ENCODE data around the gene ST6GALNAC4. TPM values are rescaled to one million over a fixed set of nuclear protein-coding genes. Genes with fewer than 3 reads are reported as not detected.

The ST6GALNAC4 gene
- total RNA-seq, 1 experiment from 2014 or later, result 38.0 TPM

DNA sequence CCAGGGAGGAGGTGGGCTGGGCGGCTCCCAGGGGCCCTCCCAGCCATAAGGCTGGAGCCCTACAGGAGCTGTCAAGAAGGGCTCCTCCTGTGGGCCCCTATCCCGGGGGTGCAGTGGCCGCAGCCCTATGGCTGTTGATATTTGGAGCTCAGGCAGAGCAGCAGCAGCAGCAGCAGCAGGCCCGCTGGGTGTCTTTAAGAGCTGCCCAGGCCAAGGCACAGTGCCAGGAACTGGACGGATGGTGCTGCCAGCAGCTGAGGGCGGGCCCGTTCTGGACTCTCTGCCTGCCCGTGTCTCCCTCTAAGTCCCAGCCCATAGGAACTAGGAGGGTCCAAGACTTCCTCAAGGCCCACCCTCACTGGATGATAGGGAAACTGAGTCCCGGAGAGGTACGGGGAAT is 43.0 kb downstream of the ST6GALNAC4 start:
- POLR2A ChIA-PET, result interaction anchor here (0.5 kb wide), 1 partner anchor 65 kb away, joined by 6 read pairs; no protein-coding TSS in a partner anchor
- Histone ChIP-seq H3K4me1 (ENCODE audit: control insufficient read depth, insufficient read depth, low read length) (peaks cover 28% of the 10 kb centered on the region; the same call in 1 of the 2 replicates), H3K4me3 (ENCODE audit: low read depth in 2 of 2, low read length in 2 of 2) (no peak overlapping the region), H3K9me3 (ENCODE audit: control insufficient read depth, insufficient read depth, low read depth, low read length) (no peaks in the 10 kb centered on the region), H3K27ac (ENCODE audit: low read length) (no peak overlapping the region), H3K27me3 (ENCODE audit: control insufficient read depth, insufficient read depth, low read length) (no peaks in the 10 kb centered on the region), H3K36me3 (ENCODE audit: control insufficient read depth, insufficient read depth, low read length) (no peaks in the 10 kb centered on the region)
- in situ Hi-C loops (cut with HindIII; ENCODE audit: low pct_unique_long_range_greater_than_20kb, low sequenced_read_pairs) (no loop called here), intact Hi-C loops (cut with micrococcal nuclease; ENCODE audit: unreplicated experiment) (loop anchor here (10.0 kb wide), 1 partner anchor 69 kb away; the partner anchor contains the start of gene FPGS)
- DNase-seq (ENCODE audit: low read depth, low spot score), result no peak
- CTCF ChIA-PET, result no interaction called here
- ATAC-seq, result no peak
- TF ChIP-seq, protein P1, sequence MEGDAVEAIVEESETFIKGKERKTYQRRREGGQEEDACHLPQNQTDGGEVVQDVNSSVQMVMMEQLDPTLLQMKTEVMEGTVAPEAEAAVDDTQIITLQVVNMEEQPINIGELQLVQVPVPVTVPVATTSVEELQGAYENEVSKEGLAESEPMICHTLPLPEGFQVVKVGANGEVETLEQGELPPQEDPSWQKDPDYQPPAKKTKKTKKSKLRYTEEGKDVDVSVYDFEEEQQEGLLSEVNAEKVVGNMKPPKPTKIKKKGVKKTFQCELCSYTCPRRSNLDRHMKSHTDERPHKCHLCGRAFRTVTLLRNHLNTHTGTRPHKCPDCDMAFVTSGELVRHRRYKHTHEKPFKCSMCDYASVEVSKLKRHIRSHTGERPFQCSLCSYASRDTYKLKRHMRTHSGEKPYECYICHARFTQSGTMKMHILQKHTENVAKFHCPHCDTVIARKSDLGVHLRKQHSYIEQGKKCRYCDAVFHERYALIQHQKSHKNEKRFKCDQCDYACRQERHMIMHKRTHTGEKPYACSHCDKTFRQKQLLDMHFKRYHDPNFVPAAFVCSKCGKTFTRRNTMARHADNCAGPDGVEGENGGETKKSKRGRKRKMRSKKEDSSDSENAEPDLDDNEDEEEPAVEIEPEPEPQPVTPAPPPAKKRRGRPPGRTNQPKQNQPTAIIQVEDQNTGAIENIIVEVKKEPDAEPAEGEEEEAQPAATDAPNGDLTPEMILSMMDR (IDR thresholded peaks at IDR 0.05), result no peak
- TF ChIP-seq, protein P2, sequence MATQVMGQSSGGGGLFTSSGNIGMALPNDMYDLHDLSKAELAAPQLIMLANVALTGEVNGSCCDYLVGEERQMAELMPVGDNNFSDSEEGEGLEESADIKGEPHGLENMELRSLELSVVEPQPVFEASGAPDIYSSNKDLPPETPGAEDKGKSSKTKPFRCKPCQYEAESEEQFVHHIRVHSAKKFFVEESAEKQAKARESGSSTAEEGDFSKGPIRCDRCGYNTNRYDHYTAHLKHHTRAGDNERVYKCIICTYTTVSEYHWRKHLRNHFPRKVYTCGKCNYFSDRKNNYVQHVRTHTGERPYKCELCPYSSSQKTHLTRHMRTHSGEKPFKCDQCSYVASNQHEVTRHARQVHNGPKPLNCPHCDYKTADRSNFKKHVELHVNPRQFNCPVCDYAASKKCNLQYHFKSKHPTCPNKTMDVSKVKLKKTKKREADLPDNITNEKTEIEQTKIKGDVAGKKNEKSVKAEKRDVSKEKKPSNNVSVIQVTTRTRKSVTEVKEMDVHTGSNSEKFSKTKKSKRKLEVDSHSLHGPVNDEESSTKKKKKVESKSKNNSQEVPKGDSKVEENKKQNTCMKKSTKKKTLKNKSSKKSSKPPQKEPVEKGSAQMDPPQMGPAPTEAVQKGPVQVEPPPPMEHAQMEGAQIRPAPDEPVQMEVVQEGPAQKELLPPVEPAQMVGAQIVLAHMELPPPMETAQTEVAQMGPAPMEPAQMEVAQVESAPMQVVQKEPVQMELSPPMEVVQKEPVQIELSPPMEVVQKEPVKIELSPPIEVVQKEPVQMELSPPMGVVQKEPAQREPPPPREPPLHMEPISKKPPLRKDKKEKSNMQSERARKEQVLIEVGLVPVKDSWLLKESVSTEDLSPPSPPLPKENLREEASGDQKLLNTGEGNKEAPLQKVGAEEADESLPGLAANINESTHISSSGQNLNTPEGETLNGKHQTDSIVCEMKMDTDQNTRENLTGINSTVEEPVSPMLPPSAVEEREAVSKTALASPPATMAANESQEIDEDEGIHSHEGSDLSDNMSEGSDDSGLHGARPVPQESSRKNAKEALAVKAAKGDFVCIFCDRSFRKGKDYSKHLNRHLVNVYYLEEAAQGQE (IDR thresholded peaks at IDR 0.05; ENCODE audit: insufficient read depth in 1 of 2, low read depth in 2 of 2, low read length in 1 of 2), result no peak
- no TSS peak for BruUV-seq (replicated peaks)

DNA sequence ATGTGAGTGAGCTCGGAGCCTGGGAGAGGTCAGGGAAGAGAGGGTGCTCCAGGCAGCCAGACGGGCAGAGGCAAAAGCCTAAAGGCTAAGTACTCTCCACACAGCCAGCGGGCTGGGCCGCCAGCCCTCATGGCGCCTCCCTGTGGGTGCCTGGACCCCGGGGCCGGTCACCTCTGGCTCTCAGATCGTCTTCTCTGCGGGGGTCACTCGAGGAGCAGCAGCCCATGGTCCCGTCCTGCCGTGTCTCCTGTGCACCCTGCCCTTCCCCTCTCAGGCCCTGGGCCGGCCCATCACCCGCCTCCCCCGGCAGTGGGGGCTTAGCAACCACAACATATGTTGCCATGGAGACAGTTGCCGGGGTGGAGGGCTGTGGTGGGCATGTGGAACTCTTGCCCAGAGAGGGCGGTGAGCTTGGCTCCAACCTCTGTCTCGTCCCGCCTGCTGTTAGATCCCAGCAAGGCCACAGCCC is 43.6 kb downstream of the ST6GALNAC4 start:
- intact Hi-C loops (cut with micrococcal nuclease; ENCODE audit: unreplicated experiment) (loop anchor here (10.0 kb wide), 1 partner anchor 68 kb away; the partner anchor contains the start of gene FPGS), in situ Hi-C loops (cut with HindIII; ENCODE audit: low pct_unique_long_range_greater_than_20kb, low sequenced_read_pairs) (no loop called here)
- BruUV-seq (replicated peaks), result no TSS peak
- no peak for TF ChIP-seq SIN3A (IDR thresholded peaks at IDR 0.05; ENCODE audit: borderline replicate concordance, insufficient read depth, low read depth, low read length)
- TF ChIP-seq, protein P1 (IDR thresholded peaks at IDR 0.05), result no peak
- no peak for TF ChIP-seq POLR2AphosphoS5 (IDR thresholded peaks at IDR 0.05; ENCODE audit: low read depth, low read length)
- no peak for TF ChIP-seq TCF7L2 (IDR thresholded peaks at IDR 0.05; ENCODE audit: low read depth, low read length)
- TF ChIP-seq, protein P2 (IDR thresholded peaks at IDR 0.05; ENCODE audit: insufficient read depth in 1 of 2, low read depth in 2 of 2, low read length in 1 of 2), result no peak
- no peak overlapping the region for H3K27ac ChIP-seq (ENCODE audit: low read length)
- ATAC-seq (no peak), DNase-seq (ENCODE audit: low read depth, low spot score) (no peak)
- no peak overlapping the region for H3K4me3 ChIP-seq (ENCODE audit: low read depth in 2 of 2, low read length in 2 of 2)
- no peaks in the 10 kb centered on the region for H3K27me3 ChIP-seq (ENCODE audit: control insufficient read depth, insufficient read depth, low read length)
- ChIA-PET POLR2A (no interaction called here), CTCF (no interaction called here)
- H3K4me1 ChIP-seq (ENCODE audit: control insufficient read depth, insufficient read depth, low read length), result peaks cover 22% of the 10 kb centered on the region; the same call in 1 of the 2 replicates
- no peaks in the 10 kb centered on the region for H3K36me3 ChIP-seq (ENCODE audit: control insufficient read depth, insufficient read depth, low read length)
- no peaks in the 10 kb centered on the region for H3K9me3 ChIP-seq (ENCODE audit: control insufficient read depth, insufficient read depth, low read depth, low read length)

All from Panc1 (cell line).